Measurements from ENCODE around the gene HOXC9. TPM values are rescaled to one million over a fixed set of nuclear protein-coding genes. Genes with fewer than 3 reads are reported as not detected.
A peak's percentile ranks its signal among the peaks of the same experiment; 100 is the strongest.

Gene HOXC9
- total RNA-seq, 1 donor from 2014 or later = not detected

- H3K27ac Mint-ChIP-seq (ENCODE audit: unreplicated experiment) = no peak overlapping the region
- H3K36me3 Mint-ChIP-seq (ENCODE audit: low read depth) = peaks cover under 1% of the 10 kb centered on the region
- peaks cover 7% of the 10 kb centered on the region for H3K4me1 Mint-ChIP-seq (ENCODE audit: low read depth)
- H3K27me3 Mint-ChIP-seq (ENCODE audit: low read depth) = peaks cover 88% of the 10 kb centered on the region
- DNase-seq (ENCODE audit: low spot score) = no peak
- no peak overlapping the region for H3K4me3 Mint-ChIP-seq (ENCODE audit: unreplicated experiment)
- H3K9me3 Mint-ChIP-seq (ENCODE audit: low read depth) = no peaks in the 10 kb centered on the region
- no peak for TF ChIP-seq CTCF (IDR thresholded peaks at IDR 0.05)
These were observed 34.5 kb upstream of the HOXC9 start for GRCh38 chr12:53965281-53966084.

GRCh38 chr12:53966085-53966384, 33.9 kb upstream of the HOXC9 start:
- peaks cover 90% of the 10 kb centered on the region for H3K27me3 Mint-ChIP-seq (ENCODE audit: low read depth)
- no peak overlapping the region for H3K27ac Mint-ChIP-seq (ENCODE audit: unreplicated experiment)
- no peak for TF ChIP-seq CTCF (IDR thresholded peaks at IDR 0.05)
- H3K9me3 Mint-ChIP-seq (ENCODE audit: low read depth) = no peaks in the 10 kb centered on the region
- no peak for DNase-seq (ENCODE audit: low spot score)
- no peak overlapping the region for H3K4me3 Mint-ChIP-seq (ENCODE audit: unreplicated experiment)
- no peaks in the 10 kb centered on the region for H3K36me3 Mint-ChIP-seq (ENCODE audit: low read depth)
- peaks cover 7% of the 10 kb centered on the region for H3K4me1 Mint-ChIP-seq (ENCODE audit: low read depth)

- Mint-ChIP-seq H3K4me3 (ENCODE audit: unreplicated experiment) (no peak overlapping the region), H3K4me1 (ENCODE audit: low read depth) (peaks cover 7% of the 10 kb centered on the region), H3K36me3 (ENCODE audit: low read depth) (no peaks in the 10 kb centered on the region), H3K27ac (ENCODE audit: unreplicated experiment) (no peak overlapping the region), H3K27me3 (ENCODE audit: low read depth) (peaks cover 92% of the 10 kb centered on the region), H3K9me3 (ENCODE audit: low read depth) (no peaks in the 10 kb centered on the region)
- DNase-seq (ENCODE audit: low spot score) = no peak
- TF ChIP-seq CTCF (IDR thresholded peaks at IDR 0.05) = no peak
These were observed 33.4 kb upstream of the HOXC9 start for GRCh38 chr12:53966385-53967133.

GRCh38 chr12:53967421-53967925, 32.5 kb upstream of the HOXC9 start:
- H3K36me3 Mint-ChIP-seq (ENCODE audit: low read depth) = no peaks in the 10 kb centered on the region
- no peaks in the 10 kb centered on the region for H3K9me3 Mint-ChIP-seq (ENCODE audit: low read depth)
- no peak overlapping the region for H3K4me3 Mint-ChIP-seq (ENCODE audit: unreplicated experiment)
- H3K4me1 Mint-ChIP-seq (ENCODE audit: low read depth) = peaks cover 7% of the 10 kb centered on the region
- DNase-seq (ENCODE audit: low spot score) = peak; percentile 27
- no peak overlapping the region for H3K27ac Mint-ChIP-seq (ENCODE audit: unreplicated experiment)
- peaks cover 96% of the 10 kb centered on the region for H3K27me3 Mint-ChIP-seq (ENCODE audit: low read depth)
- TF ChIP-seq CTCF (IDR thresholded peaks at IDR 0.05) = no peak

Data from chondrocyte (in vitro differentiated cells).